Left lung (tissue), 10 donors: ENCODE measurements around the gene SCAMP5. TPM values are rescaled to one million over a fixed set of nuclear protein-coding genes. Genes with fewer than 3 reads are reported as not detected.

ENCODE experiments used
- ATAC-seq: fragments of 200-7000 bp; cut with Tn5 transposase; one replicate; pipeline ENCODE4 v1.9.1; 2020; ENCODE audit warnings: moderate library complexity
- DNase-seq, 4 donors: peaks; one replicate each; pipeline ENCODE4 v3.0.0-alpha.2; 2013 to 2020
- H3K27ac ChIP-seq, 2 donors: fragments of 200-600 bp; sonication (generic) in 1 of 2; one replicate each; pipeline versions ENCODE4 v1.5.0 to v1.8.0; 2020 to 2021
- H3K27me3 ChIP-seq, 2 donors: fragments of 200-600 bp; sonication (generic) in 1 of 2; one replicate each; pipeline versions ENCODE4 v1.5.0 to v1.8.0; 2020 to 2021
- H3K36me3 ChIP-seq, 2 donors: fragments of 200-600 bp; sonication (generic) in 1 of 2; one replicate each; pipeline versions ENCODE4 v1.5.0 to v1.8.0; 2020 to 2021
- H3K4me1 ChIP-seq, 2 donors: fragments of 200-600 bp; one replicate each; pipeline ENCODE4 v1.8.0; 2021
- H3K4me3 ChIP-seq, 2 donors: fragments of 200-600 bp; sonication (generic) in 1 of 2; one replicate each; pipeline versions ENCODE4 v1.5.0 to v1.8.0; 2020 to 2021; ENCODE audit warnings: mild to moderate bottlenecking in 1 of 2
- H3K9me3 ChIP-seq, 2 donors: fragments of 200-600 bp; sonication (generic) in 1 of 2; one replicate each; pipeline versions ENCODE4 v1.5.0 to v1.8.0; 2020 to 2021
- intact Hi-C, 2 donors: fragments of 100-400 bp; cut with DNase I; formaldehyde crosslinking; loops; one replicate each; pipeline versions ENCODE4 v1.11.2 to v1.14.2; 2022
- polyA plus RNA-seq, 6 donors: library from polyadenylated mRNA; unstranded; fragments of 120-200 nt; gene quantifications; one replicate each; pipeline ENCODE4 v1.2.1, GENCODE V29; 2013; ENCODE audit not compliant: insufficient read length in 6 of 6
- total RNA-seq, 2 donors: library from RNA; stranded (reverse); fragmentation: NEBNext Ultra II Directional; extraction: Animal tissue kit (Norgen Biotek cat#: 25700); gene quantifications; one replicate each; pipeline ENCODE4 v1.2.1, GENCODE V29; 2021
- TF ChIP-seq, protein P1 (sequence below), 2 donors: fragments of 200-600 bp; sonication (generic) in 1 of 2; IDR thresholded peaks; one replicate each; pipeline versions ENCODE4 v1.5.0 to v1.8.0; 2021; ENCODE audit warnings: antibody characterized with exemption in 2 of 2
- donor health status: DM: no; HTN: yes; CAD: no.
- donor health status: DM: no; HTN: no; CAD: no.

Gene SCAMP5
- total and polyA plus RNA-seq, 8 donors, result 1.9 to 31.3 (median 13.8) TPM

DNA sequence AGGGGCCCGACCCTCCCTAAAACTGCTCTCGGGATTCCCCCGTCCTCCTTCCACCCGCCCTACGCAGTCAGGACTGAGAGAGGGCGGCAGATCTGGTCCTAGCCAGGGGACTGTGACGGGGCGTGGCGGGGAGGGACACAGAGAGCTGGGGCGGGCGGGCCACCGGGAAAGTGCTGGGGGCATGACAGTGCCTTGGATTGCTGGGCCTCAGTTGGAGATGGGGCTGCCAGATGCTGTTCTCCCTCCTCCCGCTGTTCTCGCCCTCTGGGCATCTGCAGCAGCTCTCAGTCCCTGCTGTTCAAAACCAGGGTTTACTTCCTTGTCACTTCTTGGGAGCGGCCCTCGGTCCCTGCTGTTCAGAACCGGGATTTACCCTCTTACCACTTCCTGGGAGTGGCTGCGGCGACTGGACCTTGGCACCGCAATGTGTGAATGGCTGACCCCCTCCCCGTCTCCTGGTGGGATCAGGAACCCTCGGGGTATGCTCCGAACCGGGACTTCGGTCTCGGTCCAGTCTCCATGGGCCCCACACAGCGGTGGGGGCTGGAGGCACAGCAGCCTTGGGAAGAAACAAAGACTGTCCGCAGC lies 36.9 kb upstream of the SCAMP5 start:
- ATAC-seq, result peak; percentile 39
- DNase-seq, result peak in 3 of 4 donors; percentile 34 to 81 (median 65)
- Histone ChIP-seq H3K27me3 (peaks cover 0 to 68% of the 10 kb centered on the region in 2 donors), H3K36me3 (no peaks in the 10 kb centered on the region), H3K9me3 (no peaks in the 10 kb centered on the region), H3K27ac (no peak overlapping the region), H3K4me3 (peak overlapping the region; percentile 57 to 59), H3K4me1 (peaks cover 19 to 53% of the 10 kb centered on the region in 2 donors)
- TF ChIP-seq, protein P1, sequence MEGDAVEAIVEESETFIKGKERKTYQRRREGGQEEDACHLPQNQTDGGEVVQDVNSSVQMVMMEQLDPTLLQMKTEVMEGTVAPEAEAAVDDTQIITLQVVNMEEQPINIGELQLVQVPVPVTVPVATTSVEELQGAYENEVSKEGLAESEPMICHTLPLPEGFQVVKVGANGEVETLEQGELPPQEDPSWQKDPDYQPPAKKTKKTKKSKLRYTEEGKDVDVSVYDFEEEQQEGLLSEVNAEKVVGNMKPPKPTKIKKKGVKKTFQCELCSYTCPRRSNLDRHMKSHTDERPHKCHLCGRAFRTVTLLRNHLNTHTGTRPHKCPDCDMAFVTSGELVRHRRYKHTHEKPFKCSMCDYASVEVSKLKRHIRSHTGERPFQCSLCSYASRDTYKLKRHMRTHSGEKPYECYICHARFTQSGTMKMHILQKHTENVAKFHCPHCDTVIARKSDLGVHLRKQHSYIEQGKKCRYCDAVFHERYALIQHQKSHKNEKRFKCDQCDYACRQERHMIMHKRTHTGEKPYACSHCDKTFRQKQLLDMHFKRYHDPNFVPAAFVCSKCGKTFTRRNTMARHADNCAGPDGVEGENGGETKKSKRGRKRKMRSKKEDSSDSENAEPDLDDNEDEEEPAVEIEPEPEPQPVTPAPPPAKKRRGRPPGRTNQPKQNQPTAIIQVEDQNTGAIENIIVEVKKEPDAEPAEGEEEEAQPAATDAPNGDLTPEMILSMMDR (IDR thresholded peaks at IDR 0.05), result peak in 1 of 2 donors; percentile 17
- intact Hi-C loops, result loop anchor here in 1 of 2 donors (10.0 kb wide), 1 partner anchor 324 kb away; no protein-coding TSS in a partner anchor

DNA sequence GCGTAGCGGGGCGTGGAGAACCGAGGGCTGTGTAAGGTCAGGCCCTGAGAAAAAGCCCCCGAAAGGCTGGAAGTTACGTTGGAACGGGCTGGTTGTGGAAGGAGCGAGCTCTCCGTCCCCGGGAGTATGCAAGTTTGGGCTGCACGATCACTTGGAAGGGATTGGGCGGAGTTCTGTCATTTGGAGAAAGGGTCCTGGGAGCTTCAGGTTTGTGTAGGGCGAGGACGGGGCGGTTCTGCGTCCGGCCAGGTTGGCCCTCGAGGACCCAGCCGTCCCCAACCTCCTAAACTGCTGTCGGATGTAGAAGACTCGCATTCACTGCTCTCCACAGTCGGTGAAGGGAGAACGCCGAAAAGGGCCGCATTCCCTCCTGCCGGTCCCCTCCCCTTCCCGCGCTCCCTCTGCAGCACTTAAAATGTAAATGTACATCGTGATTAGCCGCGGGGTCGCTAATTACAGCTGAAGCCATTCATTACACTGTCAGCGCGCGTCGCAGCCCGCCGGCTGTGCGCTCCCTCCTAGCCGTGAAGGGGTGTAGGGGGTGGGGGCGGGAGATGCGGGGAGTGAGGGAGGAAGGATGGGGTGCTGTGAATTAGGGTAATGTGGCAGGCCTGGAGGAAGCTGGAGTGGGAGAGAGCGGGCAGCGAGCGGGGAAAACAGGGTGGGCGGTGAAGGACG lies 36.3 kb upstream of the SCAMP5 start:
- peak in 1 of 4 donors; percentile 19 for DNase-seq
- intact Hi-C loops, result loop anchor here in 1 of 2 donors (10.0 kb wide), 1 partner anchor 324 kb away; no protein-coding TSS in a partner anchor

DNA sequence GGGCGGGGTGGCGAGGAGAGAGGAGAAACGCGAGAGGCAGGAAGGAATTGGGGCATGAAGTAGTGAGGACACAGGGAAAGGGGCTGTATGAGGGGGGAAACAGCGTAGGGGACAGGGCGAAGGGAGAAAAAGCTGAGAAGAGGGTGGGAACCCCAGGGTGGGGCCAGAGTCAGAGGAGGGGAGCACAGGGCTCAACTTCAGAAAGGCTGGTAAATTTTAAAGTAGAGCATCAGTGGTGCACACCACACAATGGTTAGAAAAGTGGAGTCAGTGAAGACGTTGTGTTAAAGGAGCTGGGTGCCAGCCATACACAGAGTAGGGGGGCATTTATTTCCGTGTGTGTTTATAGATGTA lies 35.8 kb upstream of the SCAMP5 start:
- ATAC-seq, result no peak
- DNase-seq, result no peak
- Histone ChIP-seq H3K27ac (no peak overlapping the region), H3K9me3 (no peaks in the 10 kb centered on the region), H3K4me1 (peaks cover 16 to 46% of the 10 kb centered on the region in 2 donors), H3K4me3 (no peak overlapping the region), H3K36me3 (no peaks in the 10 kb centered on the region), H3K27me3 (peaks cover 0 to 68% of the 10 kb centered on the region in 2 donors)
- intact Hi-C loops, result loop anchor here in 1 of 2 donors (10.0 kb wide), 1 partner anchor 325 kb away; no protein-coding TSS in a partner anchor
- TF ChIP-seq, protein P1 (IDR thresholded peaks at IDR 0.05), result no peak

More for the DNA sequence above, 36.3 kb upstream of the SCAMP5 start:
- Histone ChIP-seq H3K27me3 (peaks cover 0 to 68% of the 10 kb centered on the region in 2 donors), H3K4me1 (peaks cover 19 to 51% of the 10 kb centered on the region in 2 donors), H3K9me3 (no peaks in the 10 kb centered on the region), H3K27ac (no peak overlapping the region), H3K4me3 (peak overlapping the region; percentile 57 to 59), H3K36me3 (no peaks in the 10 kb centered on the region)
- no peak for ATAC-seq
- TF ChIP-seq, protein P1 (IDR thresholded peaks at IDR 0.05), result no peak

DNA sequence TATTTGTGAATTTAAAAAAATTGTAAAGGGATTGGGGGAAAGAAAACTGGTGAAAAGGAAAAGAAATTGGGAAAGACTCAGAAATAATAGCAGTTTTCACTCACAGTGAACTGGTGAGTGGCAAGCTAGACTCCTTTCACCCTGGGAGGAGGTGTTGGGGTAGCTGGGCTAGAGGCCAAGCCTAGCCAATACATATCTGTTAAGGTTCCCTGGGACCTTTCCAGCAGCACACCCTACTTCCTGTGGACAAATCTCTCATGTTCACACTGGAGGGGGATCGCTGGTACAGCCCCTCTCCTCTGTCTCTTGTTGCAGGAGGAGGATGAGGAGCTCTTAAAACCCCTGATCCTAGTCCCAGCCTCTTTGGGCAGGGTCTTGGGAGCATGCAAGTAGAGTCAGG lies 35.1 kb upstream of the SCAMP5 start:
- TF ChIP-seq, protein P1 (IDR thresholded peaks at IDR 0.05), result no peak
- no peaks in the 10 kb centered on the region for H3K36me3 ChIP-seq
- intact Hi-C loops, result no loop called here
- no peak overlapping the region for H3K27ac ChIP-seq
- ATAC-seq (no peak), DNase-seq (no peak)
- H3K27me3 ChIP-seq, result peaks cover 0 to 64% of the 10 kb centered on the region in 2 donors
- H3K4me1 ChIP-seq, result peaks cover 9 to 38% of the 10 kb centered on the region in 2 donors
- no peaks in the 10 kb centered on the region for H3K9me3 ChIP-seq
- no peak overlapping the region for H3K4me3 ChIP-seq

DNA sequence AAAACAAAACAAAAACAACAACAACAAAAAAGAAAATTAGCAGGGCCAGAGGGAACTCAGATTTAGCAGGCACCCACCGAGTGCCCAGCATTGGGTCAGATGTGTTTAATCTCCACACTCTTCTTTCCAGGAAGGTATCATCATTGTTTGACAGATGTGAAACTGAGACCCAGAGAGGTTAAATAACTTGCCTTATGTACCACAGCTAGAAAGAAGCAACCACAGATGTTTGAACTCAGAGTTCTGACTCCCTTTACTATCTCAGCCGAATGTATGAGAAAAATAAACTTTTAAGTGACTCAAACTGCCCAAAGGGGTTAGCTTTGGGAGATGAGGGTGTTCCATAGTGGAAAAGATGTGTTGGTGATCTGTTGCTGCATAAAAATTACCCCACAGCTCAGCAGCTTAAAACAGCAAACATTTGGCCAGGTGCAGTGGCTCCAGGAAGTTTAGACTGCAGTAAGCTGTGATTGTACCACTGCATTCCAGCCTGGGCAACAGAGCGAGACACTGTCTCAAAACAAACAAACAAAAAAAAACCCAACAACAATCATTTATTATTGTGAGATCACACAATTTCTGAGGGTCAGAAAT lies 34.3 kb upstream of the SCAMP5 start:
- intact Hi-C loops, result no loop called here
- Histone ChIP-seq H3K27me3 (peaks cover 0 to 56% of the 10 kb centered on the region in 2 donors), H3K27ac (peak overlapping the region in 1 of 2 donors; percentile 34)

More for the DNA sequence above, 34.3 kb upstream of the SCAMP5 start:
- no peak overlapping the region for H3K4me3 ChIP-seq
- TF ChIP-seq, protein P1 (IDR thresholded peaks at IDR 0.05), result no peak
- DNase-seq, result no peak
- H3K4me1 ChIP-seq, result peaks cover 3 to 30% of the 10 kb centered on the region in 2 donors
- H3K9me3 ChIP-seq, result no peaks in the 10 kb centered on the region
- H3K36me3 ChIP-seq, result no peaks in the 10 kb centered on the region
- no peak for ATAC-seq
